ENCODE data around the gene AMN.

- TF ChIP-seq CTCF (IDR thresholded peaks at IDR 0.05) (no peak), POLR2A (IDR thresholded peaks at IDR 0.05) (no peak)
These were observed 21.5 kb downstream of the AMN start for GRCh38 chr14:102943979-102944378.

Data from Peyer's patch (tissue), 4 donors.